Esophagus muscularis mucosa (tissue), 3 donors: ENCODE measurements around the gene WNT6.

ENCODE experiments used
- CTCF ChIP-seq, 3 experiments: fragments of 200-600 bp in 2 of 3; fragments of 450-650 bp in 1 of 3; sonication (generic) in 2 of 3; IDR thresholded peaks; one replicate each; pipeline ENCODE4 v1.5.1; 2017 to 2019; ENCODE audit warnings: antibody characterized with exemption in 3 of 3, mild to moderate bottlenecking in 2 of 3, moderate library complexity in 1 of 3
- POLR2A ChIP-seq: fragments of 450-650 bp; IDR thresholded peaks from one replicate; pipeline ENCODE4 v1.6.1; 2017; ENCODE audit warnings: antibody characterized with exemption, moderate library complexity, mild to moderate bottlenecking, low read depth

GRCh38 chr2:218883491-218884490 is 24.2 kb downstream of the WNT6 start:
- TF ChIP-seq CTCF (IDR thresholded peaks at IDR 0.05): no peak
- no peak for TF ChIP-seq POLR2A
